GM19025 (cell line): ENCODE results near the gene HLA-G.
"Not testable (repeated sequence)": the region's sequence is repeated elsewhere in the genome, so short reads cannot be mapped to it uniquely, and the experiment has no call there.

ENCODE experiments used
- ATAC-seq: cut with Tn5 transposase; IDR thresholded peaks from one replicate; pipeline ENCODE4 v1.9.1; 2021; ENCODE audit warnings: mild to moderate bottlenecking, low read depth, moderate library complexity; ENCODE audit not compliant: unreplicated experiment

Gene HLA-G

DNA sequence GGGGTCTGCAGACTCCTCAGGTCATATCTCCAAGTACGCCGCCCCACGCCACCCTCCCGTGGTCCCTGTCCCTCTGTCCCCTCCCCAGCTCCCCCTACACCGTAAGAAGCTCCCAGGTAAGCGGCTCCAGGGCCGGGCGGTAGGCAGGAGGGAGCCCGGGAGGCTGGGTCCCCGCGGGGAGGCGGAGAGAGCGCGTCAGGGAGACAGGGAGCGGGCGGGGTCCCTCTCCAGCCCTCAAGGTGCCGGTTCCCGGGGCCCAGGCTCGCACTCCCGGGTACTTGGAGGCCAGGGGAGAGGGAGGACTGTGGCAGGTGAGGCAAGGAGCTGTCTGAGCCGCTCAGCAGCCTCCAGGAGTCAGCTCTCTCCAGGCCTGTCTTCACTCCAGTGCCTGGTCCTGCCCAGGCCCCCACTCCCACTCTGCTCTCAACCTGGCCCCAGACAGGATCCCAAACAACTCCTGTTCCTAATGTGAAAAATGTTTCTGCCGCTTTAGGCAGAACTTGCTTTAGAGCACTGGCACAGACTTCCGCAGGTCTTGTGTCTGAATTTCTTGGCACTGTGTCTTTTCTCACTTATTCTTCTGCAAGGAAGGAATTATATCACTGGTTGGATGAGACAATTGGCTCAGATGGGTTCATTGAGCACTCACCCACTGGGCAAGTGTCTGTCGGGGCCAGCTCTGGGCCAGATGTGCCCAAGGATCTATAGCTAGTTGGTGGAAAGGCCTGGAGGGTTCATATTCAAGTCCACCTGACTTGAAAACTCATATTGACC is 36.6 kb downstream of the HLA-G start:
- ATAC-seq: no peak

DNA sequence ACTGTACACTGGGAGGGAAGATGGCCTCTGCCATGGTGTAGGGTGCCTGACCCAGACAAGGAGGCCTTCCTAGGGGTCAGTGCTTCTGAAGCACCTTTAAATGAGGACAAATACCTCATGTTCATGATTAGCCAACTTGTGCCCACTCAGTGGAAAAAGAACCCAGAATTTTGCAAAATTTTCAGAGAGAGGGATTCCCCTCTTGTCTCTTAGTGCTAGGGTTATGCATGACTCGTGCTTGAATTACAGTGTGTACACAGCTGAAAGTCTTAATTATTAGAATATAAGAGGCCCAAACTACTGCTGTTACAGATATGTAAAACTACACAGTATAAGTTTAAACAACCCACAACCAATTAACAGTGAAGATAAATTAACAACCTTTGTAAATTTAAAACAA is 38.0 kb downstream of the HLA-G start:
- no peak for ATAC-seq

DNA sequence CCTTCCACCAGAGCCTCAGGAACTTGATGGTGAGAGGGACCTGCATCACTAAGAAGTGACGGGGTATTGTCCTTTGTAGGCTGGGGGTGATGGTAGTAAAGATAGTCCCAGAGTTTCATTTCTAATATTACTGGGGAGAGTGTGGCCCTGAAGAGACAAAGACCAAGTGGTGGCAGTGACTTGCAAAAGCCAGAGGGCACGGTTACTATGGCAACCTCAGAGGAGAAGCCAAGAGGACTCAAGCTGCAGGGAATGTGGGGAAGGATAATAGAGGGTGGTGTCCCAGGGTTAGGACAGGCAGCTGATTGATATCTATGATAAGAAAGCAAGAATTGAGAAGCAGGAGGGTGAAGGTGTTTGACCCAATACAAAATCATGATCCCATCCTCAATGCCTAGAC is 42.5 kb downstream of the HLA-G start:
- ATAC-seq: no peak

DNA sequence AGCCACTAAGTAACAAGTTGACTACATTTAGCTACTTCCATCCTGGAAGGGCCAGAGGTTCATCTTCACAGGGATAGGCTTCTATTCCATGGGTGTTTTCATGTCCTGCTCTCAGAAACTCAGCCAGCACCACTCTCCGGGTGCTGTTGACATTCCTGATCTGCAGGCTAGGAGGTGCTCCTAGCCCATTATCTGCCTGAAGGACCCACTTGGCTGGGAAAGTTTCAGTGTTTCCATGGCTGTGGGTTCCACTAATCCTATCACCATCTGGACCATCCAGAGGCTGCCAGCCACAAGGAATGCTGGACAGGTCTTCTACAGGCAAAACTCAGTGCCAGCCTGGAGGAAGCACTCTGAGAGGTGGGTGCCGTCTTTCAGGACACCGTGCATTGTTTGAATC is 45.2 kb downstream of the HLA-G start:
- no peak for ATAC-seq

DNA sequence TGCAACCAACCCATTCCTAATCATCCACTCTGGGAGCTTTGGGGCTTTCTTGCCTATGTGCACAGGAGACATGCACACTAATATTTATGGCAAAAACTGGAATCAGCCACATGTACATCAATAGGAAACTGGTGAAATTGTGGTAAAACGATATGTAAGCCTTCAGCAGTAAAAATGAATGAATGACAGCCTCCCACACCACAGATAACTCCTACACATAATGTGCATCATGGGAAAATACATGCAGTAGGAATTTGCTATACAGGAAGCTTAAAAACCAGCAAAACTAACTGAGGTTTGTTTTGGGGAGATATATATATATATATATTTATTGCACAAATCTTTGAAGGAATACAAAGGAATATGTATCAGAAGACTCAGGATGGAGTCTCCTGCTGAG is 47.6 kb downstream of the HLA-G start:
- ATAC-seq: no peak

DNA sequence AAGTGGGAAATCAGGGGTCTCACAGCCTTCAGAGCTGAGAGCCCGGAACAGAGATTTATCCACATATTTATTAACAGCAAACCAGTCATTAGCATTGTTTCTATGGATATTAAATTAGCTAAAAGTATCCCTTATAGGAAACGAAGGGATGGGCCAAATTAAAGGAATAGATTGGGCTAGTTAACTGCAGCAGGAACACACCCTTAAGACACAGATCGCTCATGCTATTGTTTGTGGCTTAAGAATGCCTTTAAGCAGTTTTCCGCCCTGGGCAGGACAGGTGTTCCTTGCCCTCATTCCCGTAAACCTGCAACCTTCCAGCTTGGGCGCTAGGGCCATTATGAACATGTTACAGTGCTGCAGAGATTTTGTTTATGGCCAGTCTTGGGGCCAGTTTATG is 48.1 kb downstream of the HLA-G start:
- not testable (repeated sequence) for ATAC-seq
